Tibial artery (tissue), 4 donors: ENCODE results near the gene FNDC3B.

Experiments
- DNase-seq, 2 donors: peaks; one replicate each; pipeline ENCODE4 v3.0.0-alpha.2; 2019
- H3K27ac ChIP-seq, 2 donors: fragments of 200-600 bp; sonication (generic) in 1 of 2; 1 replicate in 1 of 2; 2 replicates in 1 of 2; pipeline ENCODE4 v1.5.1; 2018 to 2019; ENCODE audit warnings: mild to moderate bottlenecking in 1 of 2
- H3K27me3 ChIP-seq, 2 donors: fragments of 200-600 bp; sonication (generic) in 1 of 2; one replicate each; pipeline versions ENCODE4 v1.5.1 to v1.6.0; 2016 to 2019
- H3K36me3 ChIP-seq, 3 donors: fragments of 200-600 bp; sonication (generic) in 2 of 3; one replicate each; pipeline ENCODE4 v1.5.1; 2016 to 2019; ENCODE audit warnings: mild to moderate bottlenecking in 2 of 3
- H3K4me1 ChIP-seq, 4 donors: fragments of 200-600 bp; sonication (generic) in 2 of 4; 1 replicate in 3 of 4; 2 replicates in 1 of 4; pipeline ENCODE4 v1.5.1; 2016 to 2019
- H3K4me3 ChIP-seq, 2 donors: fragments of 200-600 bp; sonication (generic) in 1 of 2; 1 replicate in 1 of 2; 2 replicates in 1 of 2; pipeline ENCODE4 v1.5.1; 2018 to 2019; ENCODE audit warnings: mild to moderate bottlenecking in 2 of 2
- H3K9me3 ChIP-seq, 3 donors: fragments of 200-600 bp; sonication (generic) in 1 of 3; one replicate each; pipeline ENCODE4 v1.5.1; 2016 to 2019
- CTCF ChIP-seq, 2 experiments: fragments of 200-600 bp in 1 of 2; fragments of 450-650 bp in 1 of 2; IDR thresholded peaks; one replicate each; pipeline ENCODE4 v1.5.1; 2017 to 2019; ENCODE audit warnings: antibody characterized with exemption in 2 of 2, mild to moderate bottlenecking in 1 of 2, moderate library complexity in 1 of 2
- intact Hi-C: fragments of 100-400 bp; cut with DNase I; formaldehyde crosslinking; loops from one replicate; pipeline ENCODE4 v1.15.0; 2023; ENCODE audit warnings: low total_unique reads

The FNDC3B gene

DNA sequence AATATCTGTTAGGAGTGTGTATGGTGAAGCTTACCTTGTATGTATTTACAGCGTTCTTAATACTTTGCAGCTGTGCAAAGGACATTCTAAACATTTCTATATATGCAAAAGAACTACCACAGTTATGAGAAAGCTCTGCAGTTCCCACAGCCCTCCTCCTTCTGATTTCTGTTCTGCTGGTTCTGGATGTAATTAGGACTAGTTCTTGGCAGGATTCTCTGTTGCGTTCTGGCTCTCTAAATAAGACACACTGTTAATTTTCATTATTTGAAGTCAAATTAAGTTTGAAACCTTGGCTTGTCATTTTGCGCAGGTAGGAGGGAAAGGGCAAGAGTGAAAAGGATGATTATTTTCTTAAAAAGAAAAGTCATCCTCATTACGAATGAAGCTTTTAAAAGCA, 76.4 kb downstream of the FNDC3B start:
- intact Hi-C loops = no loop called here
- H3K4me3 ChIP-seq = no peak overlapping the region
- H3K4me1 ChIP-seq = peaks cover 0 to 2% (median 0%) of the 10 kb centered on the region in 4 donors
- no peak for DNase-seq
- H3K36me3 ChIP-seq = peaks cover 10 to 35% (median 29%) of the 10 kb centered on the region in 3 donors
- no peak overlapping the region for H3K27ac ChIP-seq
- no peak for TF ChIP-seq CTCF (IDR thresholded peaks at IDR 0.05)
- no peaks in the 10 kb centered on the region for H3K9me3 ChIP-seq
- H3K27me3 ChIP-seq = no peaks in the 10 kb centered on the region

GRCh38 chr3:172118019-172118418, 78.6 kb downstream of the FNDC3B start:
- peaks cover 10 to 35% (median 24%) of the 10 kb centered on the region in 3 donors for H3K36me3 ChIP-seq
- no peak for TF ChIP-seq CTCF (IDR thresholded peaks at IDR 0.05)
- intact Hi-C loops = no loop called here
- no peaks in the 10 kb centered on the region for H3K27me3 ChIP-seq
- H3K4me3 ChIP-seq = no peak overlapping the region
- DNase-seq = no peak
- H3K4me1 ChIP-seq = peaks cover 0 to 22% (median 9%) of the 10 kb centered on the region in 4 donors
- no peaks in the 10 kb centered on the region for H3K9me3 ChIP-seq
- H3K27ac ChIP-seq = no peak overlapping the region

- Histone ChIP-seq H3K4me1 (peaks cover 0 to 22% (median 9%) of the 10 kb centered on the region in 4 donors), H3K27me3 (no peaks in the 10 kb centered on the region), H3K4me3 (no peak overlapping the region), H3K36me3 (peaks cover 10 to 25% (median 23%) of the 10 kb centered on the region in 3 donors), H3K27ac (no peak overlapping the region), H3K9me3 (no peaks in the 10 kb centered on the region)
- DNase-seq = no peak
- no peak for TF ChIP-seq CTCF (IDR thresholded peaks at IDR 0.05)
- intact Hi-C loops = no loop called here
These were observed 80.0 kb downstream of the FNDC3B start for GRCh38 chr3:172119266-172119969.

DNA sequence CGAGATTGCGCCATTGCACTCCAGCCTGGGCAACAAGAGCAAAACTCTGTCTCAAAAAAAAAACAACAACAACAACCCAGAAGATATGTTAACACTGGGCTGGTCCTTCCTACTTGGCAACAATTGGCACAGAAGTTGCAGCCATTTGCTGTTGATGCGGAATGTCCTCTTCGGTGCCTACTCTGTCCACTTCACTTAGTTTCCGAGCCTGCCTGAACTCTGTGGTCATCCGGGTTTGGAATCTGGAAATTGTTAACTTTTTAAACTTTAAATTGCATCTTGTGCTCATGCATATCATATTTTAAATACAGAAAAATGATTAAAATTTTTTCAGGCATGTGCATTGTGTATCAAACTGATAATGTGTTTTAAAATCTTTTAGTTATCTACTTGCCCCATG, 81.5 kb downstream of the FNDC3B start:
- H3K27ac ChIP-seq = no peak overlapping the region
- TF ChIP-seq CTCF (IDR thresholded peaks at IDR 0.05) = no peak
- no peaks in the 10 kb centered on the region for H3K9me3 ChIP-seq
- H3K27me3 ChIP-seq = no peaks in the 10 kb centered on the region
- H3K4me3 ChIP-seq = no peak overlapping the region
- no peak for DNase-seq
- intact Hi-C loops = loop anchor here (10.0 kb wide), 1 partner anchor 56 kb away; no protein-coding TSS in a partner anchor
- peaks cover 10 to 16% (median 14%) of the 10 kb centered on the region in 3 donors for H3K36me3 ChIP-seq
- peaks cover 0 to 37% (median 19%) of the 10 kb centered on the region in 4 donors for H3K4me1 ChIP-seq

DNA sequence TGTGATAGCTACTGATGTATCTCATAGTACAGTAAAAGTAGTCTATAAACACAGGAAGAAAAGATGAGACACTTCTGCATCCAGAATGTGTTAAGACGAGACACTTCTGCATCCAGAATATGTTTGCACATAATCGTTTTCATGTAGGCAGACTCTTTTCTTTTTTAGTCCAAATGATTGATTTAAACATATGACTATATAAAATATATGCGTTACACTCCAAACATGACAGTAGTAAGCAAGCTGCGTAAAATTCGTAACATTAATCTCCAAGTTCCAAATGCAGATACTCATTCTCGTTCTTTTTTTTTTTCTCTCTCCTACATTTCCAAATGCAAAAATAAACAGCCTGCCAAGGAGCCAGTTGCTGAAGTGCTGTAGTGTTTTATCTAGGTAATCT, 82.6 kb downstream of the FNDC3B start:
- TF ChIP-seq CTCF (IDR thresholded peaks at IDR 0.05) = no peak
- no peaks in the 10 kb centered on the region for H3K9me3 ChIP-seq
- peaks cover 5 to 6% (median 5%) of the 10 kb centered on the region in 3 donors for H3K36me3 ChIP-seq
- H3K27me3 ChIP-seq = no peaks in the 10 kb centered on the region
- no peak for DNase-seq
- H3K4me1 ChIP-seq = peaks cover 0 to 47% (median 28%) of the 10 kb centered on the region in 4 donors
- intact Hi-C loops = loop anchor here (10.0 kb wide), 1 partner anchor 57 kb away; no protein-coding TSS in a partner anchor
- no peak overlapping the region for H3K27ac ChIP-seq
- no peak overlapping the region for H3K4me3 ChIP-seq
